ENCODE results near the gene CKLF. TPM values are rescaled to one million over a fixed set of nuclear protein-coding genes. Genes with fewer than 3 reads are reported as not detected.

The CKLF gene
- total RNA-seq, 4 donors from 2014 or later = 5.8 to 8.5 (median 6.9) TPM

DNA sequence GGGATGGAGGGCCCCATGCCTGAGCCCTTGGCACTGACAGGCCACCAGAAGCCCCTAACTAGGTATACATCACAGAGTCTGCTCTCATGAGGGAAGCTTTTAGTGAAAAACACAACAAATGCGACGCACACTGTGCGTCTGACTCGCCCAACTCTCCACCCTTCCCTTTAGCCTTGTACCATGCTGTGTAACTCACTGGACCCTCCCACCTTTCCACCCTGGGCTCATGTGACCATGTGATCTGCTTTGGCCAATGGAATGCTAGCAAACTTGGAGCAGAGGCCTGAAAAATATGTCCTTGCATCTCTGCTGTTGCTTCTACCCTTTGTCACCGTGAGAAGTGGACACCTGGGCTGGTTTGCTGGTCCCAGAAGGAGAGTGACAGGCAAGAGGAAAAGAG is 24.1 kb upstream of the CKLF start:
- no peak for DNase-seq
- in situ Hi-C loops (cut with MboI; ENCODE audit: low sequenced_read_pairs in 4 of 4) = no loop called here
- Histone ChIP-seq H3K4me1 (peaks cover 9 to 24% of the 10 kb centered on the region in 2 donors), H3K36me3 (peaks cover 0 to 45% of the 10 kb centered on the region in 2 donors), H3K27me3 (no peaks in the 10 kb centered on the region), H3K27ac (no peak overlapping the region), H3K4me3 (no peak overlapping the region), H3K9me3 (no peaks in the 10 kb centered on the region)
- ATAC-seq = no peak
- intact Hi-C loops (cut with DNase I; ENCODE audit: low total_unique reads) = no loop called here
- TF ChIP-seq POLR2A (IDR thresholded peaks at IDR 0.05) = no peak
- TF ChIP-seq, protein P1, sequence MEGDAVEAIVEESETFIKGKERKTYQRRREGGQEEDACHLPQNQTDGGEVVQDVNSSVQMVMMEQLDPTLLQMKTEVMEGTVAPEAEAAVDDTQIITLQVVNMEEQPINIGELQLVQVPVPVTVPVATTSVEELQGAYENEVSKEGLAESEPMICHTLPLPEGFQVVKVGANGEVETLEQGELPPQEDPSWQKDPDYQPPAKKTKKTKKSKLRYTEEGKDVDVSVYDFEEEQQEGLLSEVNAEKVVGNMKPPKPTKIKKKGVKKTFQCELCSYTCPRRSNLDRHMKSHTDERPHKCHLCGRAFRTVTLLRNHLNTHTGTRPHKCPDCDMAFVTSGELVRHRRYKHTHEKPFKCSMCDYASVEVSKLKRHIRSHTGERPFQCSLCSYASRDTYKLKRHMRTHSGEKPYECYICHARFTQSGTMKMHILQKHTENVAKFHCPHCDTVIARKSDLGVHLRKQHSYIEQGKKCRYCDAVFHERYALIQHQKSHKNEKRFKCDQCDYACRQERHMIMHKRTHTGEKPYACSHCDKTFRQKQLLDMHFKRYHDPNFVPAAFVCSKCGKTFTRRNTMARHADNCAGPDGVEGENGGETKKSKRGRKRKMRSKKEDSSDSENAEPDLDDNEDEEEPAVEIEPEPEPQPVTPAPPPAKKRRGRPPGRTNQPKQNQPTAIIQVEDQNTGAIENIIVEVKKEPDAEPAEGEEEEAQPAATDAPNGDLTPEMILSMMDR (IDR thresholded peaks at IDR 0.05 in 4 of 5, conservative IDR thresholded peaks at IDR 0.05 in 1 of 5) = no peak

DNA sequence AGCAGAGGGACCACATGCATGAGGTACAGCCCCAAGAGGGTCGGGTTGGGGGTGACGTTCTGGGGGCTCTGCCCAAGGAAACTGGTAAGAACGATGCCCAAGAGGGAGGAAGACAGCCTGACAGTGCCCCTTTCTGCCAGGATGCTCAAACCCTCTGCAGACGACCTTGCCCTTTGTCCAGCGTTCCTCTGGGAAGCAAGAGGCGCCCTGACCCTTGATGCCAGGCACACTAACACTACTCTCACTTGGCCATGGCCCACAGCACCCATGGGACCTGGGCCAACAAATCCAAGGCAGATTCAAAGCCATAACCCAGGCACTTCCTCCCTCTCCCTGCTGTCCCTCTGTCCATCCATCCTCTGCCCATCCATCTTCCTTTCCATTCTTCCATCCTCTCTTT is 22.9 kb upstream of the CKLF start:
- in situ Hi-C loops (cut with MboI; ENCODE audit: low sequenced_read_pairs in 4 of 4) (no loop called here), intact Hi-C loops (cut with DNase I; ENCODE audit: low total_unique reads) (no loop called here)
- DNase-seq = no peak
- TF ChIP-seq, protein P1 (IDR thresholded peaks at IDR 0.05 in 4 of 5, conservative IDR thresholded peaks at IDR 0.05 in 1 of 5) = no peak
- no peak for TF ChIP-seq POLR2A (IDR thresholded peaks at IDR 0.05)
- peaks cover 0 to 45% of the 10 kb centered on the region in 2 donors for H3K36me3 ChIP-seq
- no peak overlapping the region for H3K27ac ChIP-seq
- no peaks in the 10 kb centered on the region for H3K9me3 ChIP-seq
- no peaks in the 10 kb centered on the region for H3K27me3 ChIP-seq
- peaks cover 8 to 19% of the 10 kb centered on the region in 2 donors for H3K4me1 ChIP-seq
- no peak for ATAC-seq
- no peak overlapping the region for H3K4me3 ChIP-seq

DNA sequence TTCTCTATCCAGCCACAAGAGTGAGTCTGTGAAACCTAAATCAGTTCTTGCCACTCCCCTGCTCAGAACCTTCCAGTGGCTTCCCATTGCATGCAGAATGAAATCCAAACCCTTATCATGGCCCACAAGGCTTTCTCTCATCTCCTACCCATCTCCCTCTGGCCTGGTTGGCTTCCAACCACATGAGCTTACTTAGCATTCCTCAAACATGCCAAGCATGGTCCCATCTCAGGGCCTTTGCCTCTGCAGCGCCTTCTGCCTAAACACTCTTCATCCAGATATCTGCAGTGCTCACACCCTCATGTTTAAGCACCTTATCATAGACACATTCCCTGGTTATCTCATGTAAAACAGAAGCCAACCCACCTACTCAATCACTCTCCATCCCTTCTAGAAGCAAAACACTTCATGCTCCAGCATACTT is 18.0 kb upstream of the CKLF start:
- Histone ChIP-seq H3K36me3 (peaks cover 0 to 47% of the 10 kb centered on the region in 2 donors), H3K27ac (peak overlapping the region in 1 of 4 donors; percentile 35), H3K4me3 (no peak overlapping the region), H3K9me3 (no peaks in the 10 kb centered on the region), H3K4me1 (peaks cover 10 to 19% of the 10 kb centered on the region in 2 donors), H3K27me3 (no peaks in the 10 kb centered on the region)
- in situ Hi-C loops (cut with MboI; ENCODE audit: low sequenced_read_pairs in 4 of 4) = no loop called here
- intact Hi-C loops (cut with DNase I; ENCODE audit: low total_unique reads) = no loop called here
- peak in 1 of 2 donors; percentile 27 for DNase-seq
- ATAC-seq = peak; percentile 27 to 50
- TF ChIP-seq, protein P1 (IDR thresholded peaks at IDR 0.05 in 4 of 5, conservative IDR thresholded peaks at IDR 0.05 in 1 of 5) = no peak
- TF ChIP-seq POLR2A (IDR thresholded peaks at IDR 0.05) = no peak

DNA sequence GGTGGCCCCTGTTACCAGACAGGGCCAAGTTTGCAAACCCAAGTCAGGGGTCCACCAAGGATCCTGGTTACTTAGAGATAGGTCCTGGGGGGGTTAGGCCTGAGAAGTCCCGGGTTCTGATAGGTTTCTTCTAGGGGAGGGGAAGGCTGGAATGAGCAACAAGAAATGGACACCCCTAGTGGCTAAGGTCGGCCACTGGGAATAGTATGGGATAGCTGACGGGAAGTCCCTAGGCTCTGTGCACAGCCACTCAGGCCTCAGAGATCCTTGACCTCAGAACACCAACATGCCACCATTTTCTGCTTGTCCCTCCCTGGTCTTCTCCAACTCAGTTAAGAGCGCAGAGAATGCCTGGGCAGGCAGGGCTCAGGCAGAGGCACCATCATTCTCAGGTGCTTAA is 15.9 kb upstream of the CKLF start:
- Histone ChIP-seq H3K27ac (no peak overlapping the region), H3K36me3 (peaks cover 0 to 40% of the 10 kb centered on the region in 2 donors), H3K4me1 (peaks cover 10 to 19% of the 10 kb centered on the region in 2 donors), H3K4me3 (no peak overlapping the region), H3K27me3 (no peaks in the 10 kb centered on the region), H3K9me3 (no peaks in the 10 kb centered on the region)
- in situ Hi-C loops (cut with MboI; ENCODE audit: low sequenced_read_pairs in 4 of 4) = no loop called here
- ATAC-seq (no peak), DNase-seq (no peak)
- TF ChIP-seq, protein P1 (IDR thresholded peaks at IDR 0.05 in 4 of 5, conservative IDR thresholded peaks at IDR 0.05 in 1 of 5) = no peak
- TF ChIP-seq POLR2A (IDR thresholded peaks at IDR 0.05) = no peak
- intact Hi-C loops (cut with DNase I; ENCODE audit: low total_unique reads) = no loop called here

DNA sequence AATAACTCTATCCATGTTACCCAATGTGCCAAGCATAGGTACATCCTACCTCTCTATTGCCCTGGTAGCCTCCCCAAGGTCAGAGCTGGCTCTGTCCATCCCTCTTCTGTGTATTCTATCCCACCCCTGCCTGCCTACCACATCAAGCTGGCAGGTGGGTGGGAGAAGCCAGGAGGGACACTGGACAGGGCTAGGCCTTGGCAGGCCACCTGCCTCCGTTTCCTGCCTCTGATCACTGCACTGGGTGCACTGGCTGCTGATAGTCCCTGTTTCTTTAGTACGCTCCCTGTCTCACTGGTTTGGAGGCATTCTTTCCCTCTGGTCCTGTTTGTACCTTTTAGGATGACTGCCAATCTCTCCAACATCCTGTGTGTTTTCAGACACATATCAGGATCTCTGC is 15.1 kb upstream of the CKLF start:
- H3K36me3 ChIP-seq = peaks cover 0 to 42% of the 10 kb centered on the region in 2 donors
- ATAC-seq = no peak
- intact Hi-C loops (cut with DNase I; ENCODE audit: low total_unique reads) = no loop called here

More for the DNA sequence above, 15.1 kb upstream of the CKLF start:
- no peak overlapping the region for H3K27ac ChIP-seq
- peaks cover 10 to 16% of the 10 kb centered on the region in 2 donors for H3K4me1 ChIP-seq
- TF ChIP-seq POLR2A (IDR thresholded peaks at IDR 0.05) = no peak
- TF ChIP-seq, protein P1 (IDR thresholded peaks at IDR 0.05 in 4 of 5, conservative IDR thresholded peaks at IDR 0.05 in 1 of 5) = no peak
- DNase-seq = no peak
- H3K9me3 ChIP-seq = no peaks in the 10 kb centered on the region
- no peak overlapping the region for H3K4me3 ChIP-seq
- in situ Hi-C loops (cut with MboI; ENCODE audit: low sequenced_read_pairs in 4 of 4) = no loop called here
- no peaks in the 10 kb centered on the region for H3K27me3 ChIP-seq
